Fibroblast of the aortic adventitia (primary cell): ENCODE measurements around the gene DDIT4L. TPM values are rescaled to one million over a fixed set of nuclear protein-coding genes. Genes with fewer than 3 reads are reported as not detected.
"Not testable (repeated sequence)": the region's sequence is repeated elsewhere in the genome, so short reads cannot be mapped to it uniquely, and the experiment has no call there.

Source experiments
- DNase-seq: peaks from one replicate; pipeline ENCODE4 v3.0.0-alpha.2; 2010; ENCODE audit warnings: low read depth
- H3K4me3 ChIP-seq: 2 replicates; pipeline ENCODE4 v1.5.1; 2011; ENCODE audit warnings: low read depth, mild to moderate bottlenecking, control low read depth, low read length, moderate library complexity
- CTCF ChIP-seq: IDR thresholded peaks from 2 replicates; pipeline ENCODE4 v1.5.1; 2011; ENCODE audit warnings: mild to moderate bottlenecking, low read length, control low read depth, inconsistent platforms; ENCODE audit not compliant: insufficient read depth
- total RNA-seq: library from RNA; depleted of rRNA; stranded (reverse); fragments of >200 nt; gene quantifications from 2 replicates; pipeline ENCODE4 v1.2.3, GENCODE V29; 2012; ENCODE audit warnings: low replicate concordance

The DDIT4L gene
- total RNA-seq, 1 donor, result 17.7 TPM

GRCh38 chr4:100147684-100148083 lies 42.6 kb downstream of the DDIT4L start:
- no peak for TF ChIP-seq CTCF
- no peak overlapping the region for H3K4me3 ChIP-seq

GRCh38 chr4:100147198-100147597 lies 43.1 kb downstream of the DDIT4L start:
- TF ChIP-seq CTCF, result no peak

More at GRCh38 chr4:100147684-100148083, 42.6 kb downstream of the DDIT4L start:
- no peak for DNase-seq

GRCh38 chr4:100146756-100147155 lies 43.5 kb downstream of the DDIT4L start:
- peak; percentile 63 for DNase-seq
- no peak overlapping the region for H3K4me3 ChIP-seq
- no peak for TF ChIP-seq CTCF

More at GRCh38 chr4:100147198-100147597, 43.1 kb downstream of the DDIT4L start:
- DNase-seq, result no peak
- no peak overlapping the region for H3K4me3 ChIP-seq

GRCh38 chr4:100137320-100137719 lies 52.9 kb downstream of the DDIT4L start:
- not testable (repeated sequence) for H3K4me3 ChIP-seq

More at GRCh38 chr4:100137320-100137719, 52.9 kb downstream of the DDIT4L start:
- DNase-seq, result not testable (repeated sequence)

Other genes starting within 250 kb of the DDIT4L start
- 36.8 and 49.1 TPM in 2 replicates for gene DNAJB14, start 243.8 kb downstream of the DDIT4L start, total RNA-seq
- gene H2AZ1, start 240.2 kb downstream of the DDIT4L start, total RNA-seq, result 42.3 and 385 TPM in 2 replicates